ENCODE measurements around the gene C11orf16. TPM values are rescaled to one million over a fixed set of nuclear protein-coding genes. Genes with fewer than 3 reads are reported as not detected.
A peak's percentile ranks its signal among the peaks of the same experiment; 100 is the strongest.

C11orf16 gene
- polyA plus RNA-seq, 3 donors: not detected

DNA sequence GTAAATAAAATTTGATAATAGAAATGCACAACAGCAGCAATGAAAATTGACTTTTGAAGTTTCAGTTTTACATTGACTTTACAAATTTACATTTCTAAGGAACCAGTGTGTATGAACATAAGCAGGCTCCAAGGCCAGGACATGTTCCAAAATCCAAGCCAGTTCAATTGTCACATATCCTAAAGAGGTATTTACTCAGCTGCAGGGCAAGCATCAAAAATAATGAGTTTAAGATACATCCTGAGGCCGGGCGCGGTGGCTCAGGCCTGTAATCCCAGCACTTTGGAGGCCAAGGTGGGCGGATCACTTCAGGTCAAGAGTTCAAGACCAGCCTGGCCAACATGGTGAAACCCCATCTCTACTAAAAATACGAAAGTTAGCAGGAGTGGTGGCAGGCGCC lies 60.8 kb downstream of the C11orf16 start:
- intact Hi-C loops (cut with micrococcal nuclease): no loop called here
- no peaks in the 10 kb centered on the region for H3K79me2 ChIP-seq (ENCODE audit: insufficient read depth, low read length)
- no peaks in the 10 kb centered on the region for H3K9me3 ChIP-seq (replicated peaks in 1 of 2; ENCODE audit: control insufficient read depth in 1 of 2, insufficient read depth in 1 of 2, low read length in 2 of 2)
- H3K9ac ChIP-seq (ENCODE audit: insufficient read depth, low read length, poor library complexity, severe bottlenecking): no peak overlapping the region
- Mint-ChIP-seq H3K27ac (peak overlapping the region in 1 of 7 donors; percentile 31), H3K36me3 (peaks cover 0 to 3% of the 10 kb centered on the region in 2 donors), H3K9me3 (peaks cover 0 to 10% (median 3%) of the 10 kb centered on the region in 7 donors), H3K27me3 (ENCODE audit: low read depth in 3 of 3) (peaks cover 38 to 59% (median 56%) of the 10 kb centered on the region in 3 donors), H3K4me3 (peak overlapping the region in 1 of 2 donors; percentile 54), H3K4me1 (peaks cover 23% of the 10 kb centered on the region)
- H2AFZ ChIP-seq (ENCODE audit: insufficient read depth, low read depth, low read length, poor library complexity, severe bottlenecking): no peak overlapping the region
- no peaks in the 10 kb centered on the region for H3K36me3 ChIP-seq (replicated peaks in 1 of 2; ENCODE audit: control insufficient read depth in 1 of 2, insufficient read depth in 2 of 2, low read length in 2 of 2)
- H3K27me3 ChIP-seq (ENCODE audit: control insufficient read depth in 2 of 2, insufficient read depth in 2 of 2, low read length in 2 of 2): peaks cover 38 to 49% of the 10 kb centered on the region in 2 donors
- no peaks in the 10 kb centered on the region for H4K20me1 ChIP-seq (ENCODE audit: insufficient read depth, low read length)
- peaks cover 11 to 17% of the 10 kb centered on the region in 2 donors for H3K4me1 ChIP-seq (ENCODE audit: control insufficient read depth in 1 of 2, insufficient read depth in 2 of 2, low read length in 2 of 2)
- H3K4me3 ChIP-seq (replicated peaks in 1 of 3; ENCODE audit: low read depth in 2 of 3, low read length in 3 of 3): no peak overlapping the region
- no peak overlapping the region for H3K27ac ChIP-seq (ENCODE audit: low read depth in 1 of 2, low read length in 2 of 2)
- H3K4me2 ChIP-seq (replicated peaks; ENCODE audit: extremely low read depth, low read length, poor library complexity, severe bottlenecking): no peak overlapping the region
- DNase-seq: no peak
- 95% methylated on average over 5 of the region's 6 CpGs for WGBS (ENCODE audit: insufficient coverage)
- TF ChIP-seq, protein P1, sequence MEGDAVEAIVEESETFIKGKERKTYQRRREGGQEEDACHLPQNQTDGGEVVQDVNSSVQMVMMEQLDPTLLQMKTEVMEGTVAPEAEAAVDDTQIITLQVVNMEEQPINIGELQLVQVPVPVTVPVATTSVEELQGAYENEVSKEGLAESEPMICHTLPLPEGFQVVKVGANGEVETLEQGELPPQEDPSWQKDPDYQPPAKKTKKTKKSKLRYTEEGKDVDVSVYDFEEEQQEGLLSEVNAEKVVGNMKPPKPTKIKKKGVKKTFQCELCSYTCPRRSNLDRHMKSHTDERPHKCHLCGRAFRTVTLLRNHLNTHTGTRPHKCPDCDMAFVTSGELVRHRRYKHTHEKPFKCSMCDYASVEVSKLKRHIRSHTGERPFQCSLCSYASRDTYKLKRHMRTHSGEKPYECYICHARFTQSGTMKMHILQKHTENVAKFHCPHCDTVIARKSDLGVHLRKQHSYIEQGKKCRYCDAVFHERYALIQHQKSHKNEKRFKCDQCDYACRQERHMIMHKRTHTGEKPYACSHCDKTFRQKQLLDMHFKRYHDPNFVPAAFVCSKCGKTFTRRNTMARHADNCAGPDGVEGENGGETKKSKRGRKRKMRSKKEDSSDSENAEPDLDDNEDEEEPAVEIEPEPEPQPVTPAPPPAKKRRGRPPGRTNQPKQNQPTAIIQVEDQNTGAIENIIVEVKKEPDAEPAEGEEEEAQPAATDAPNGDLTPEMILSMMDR (IDR thresholded peaks at IDR 0.05): no peak

DNA sequence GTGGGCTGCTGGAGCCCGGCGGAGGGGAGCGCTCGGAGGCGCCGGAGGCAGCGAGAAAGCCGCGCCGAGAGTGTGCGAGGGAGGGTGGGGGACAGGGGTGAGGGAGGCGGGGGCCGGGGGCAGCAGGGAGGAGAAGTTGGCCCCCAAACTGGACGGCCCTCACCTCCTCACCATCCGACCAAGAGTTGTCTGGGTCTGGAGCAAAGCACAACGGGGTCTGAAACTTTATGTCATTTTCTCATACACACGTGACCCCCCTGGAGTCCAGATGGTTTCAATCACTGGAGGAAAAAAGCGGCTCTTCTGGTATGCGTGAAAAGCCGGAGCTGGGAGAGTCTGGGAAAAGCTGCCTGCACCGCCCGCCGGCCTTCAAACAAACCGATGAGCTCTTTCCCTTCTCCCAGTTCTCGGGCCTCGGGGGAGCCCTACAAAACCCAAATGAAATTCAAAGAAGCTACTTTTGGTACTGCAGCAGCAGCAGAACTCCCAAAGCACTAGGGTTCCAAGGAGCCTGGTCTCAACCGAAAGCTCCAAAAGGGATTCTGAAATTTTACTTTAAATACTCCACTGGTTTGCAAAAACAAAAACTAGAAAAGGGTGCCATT lies 61.5 kb downstream of the C11orf16 start:
- H3K9ac ChIP-seq (ENCODE audit: insufficient read depth, low read length, poor library complexity, severe bottlenecking): no peak overlapping the region
- H3K27ac ChIP-seq (ENCODE audit: low read depth in 1 of 2, low read length in 2 of 2): no peak overlapping the region
- H3K79me2 ChIP-seq (ENCODE audit: insufficient read depth, low read length): no peaks in the 10 kb centered on the region
- TF ChIP-seq, protein P1 (IDR thresholded peaks at IDR 0.05): no peak
- H3K27me3 ChIP-seq (ENCODE audit: control insufficient read depth in 2 of 2, insufficient read depth in 2 of 2, low read length in 2 of 2): peaks cover 38 to 51% of the 10 kb centered on the region in 2 donors
- peak overlapping the region; percentile 78 for H3K4me2 ChIP-seq (replicated peaks; ENCODE audit: extremely low read depth, low read length, poor library complexity, severe bottlenecking)
- no peaks in the 10 kb centered on the region for H4K20me1 ChIP-seq (ENCODE audit: insufficient read depth, low read length)
- peaks cover 23% of the 10 kb centered on the region for H3K4me1 Mint-ChIP-seq
- H3K36me3 ChIP-seq (replicated peaks in 1 of 2; ENCODE audit: control insufficient read depth in 1 of 2, insufficient read depth in 2 of 2, low read length in 2 of 2): no peaks in the 10 kb centered on the region
- H3K27me3 Mint-ChIP-seq (ENCODE audit: low read depth in 3 of 3): peaks cover 38 to 55% (median 52%) of the 10 kb centered on the region in 3 donors
- peak overlapping the region; percentile 65 to 79 for H3K4me3 Mint-ChIP-seq
- H3K9me3 ChIP-seq (replicated peaks in 1 of 2; ENCODE audit: control insufficient read depth in 1 of 2, insufficient read depth in 1 of 2, low read length in 2 of 2): no peaks in the 10 kb centered on the region
- H2AFZ ChIP-seq (ENCODE audit: insufficient read depth, low read depth, low read length, poor library complexity, severe bottlenecking): peak overlapping the region; percentile 61
- peaks cover 11 to 17% of the 10 kb centered on the region in 2 donors for H3K4me1 ChIP-seq (ENCODE audit: control insufficient read depth in 1 of 2, insufficient read depth in 2 of 2, low read length in 2 of 2)
- no peak for DNase-seq
- no peak overlapping the region for H3K27ac Mint-ChIP-seq
- peaks cover 0 to 3% of the 10 kb centered on the region in 2 donors for H3K36me3 Mint-ChIP-seq
- H3K9me3 Mint-ChIP-seq: peaks cover 0 to 7% (median 3%) of the 10 kb centered on the region in 7 donors
- 3% methylated on average over 10 of the region's 27 CpGs for WGBS (ENCODE audit: insufficient coverage)
- intact Hi-C loops (cut with micrococcal nuclease): no loop called here
- H3K4me3 ChIP-seq (replicated peaks in 1 of 3; ENCODE audit: low read depth in 2 of 3, low read length in 3 of 3): peak overlapping the region in 1 of 3 experiments; percentile 69
